DOHH2 (cell line): Measurements from ENCODE around the gene UGT2B10.
"Not testable (repeated sequence)": the region's sequence is repeated elsewhere in the genome, so short reads cannot be mapped to it uniquely, and the experiment has no call there.

Experiments
- H3F3A ChIP-seq: fragments of 200-600 bp; sonication (generic), shearing (Covaris generic); 2 replicates; pipeline ENCODE4 v1.6.0; 2016; ENCODE audit warnings: antibody characterized with exemption, mild to moderate bottlenecking; ENCODE audit not compliant: control insufficient read depth, insufficient read depth
- H3K27ac ChIP-seq: fragments of 200-600 bp; sonication (generic); 2 replicates; pipeline ENCODE4 v1.5.1; 2014; ENCODE audit warnings: low read depth, mild to moderate bottlenecking, low read length, moderate library complexity
- H3K27me3 ChIP-seq: fragments of 200-600 bp; sonication (generic); 2 replicates; pipeline ENCODE4 v1.6.1; 2014; ENCODE audit warnings: mild to moderate bottlenecking, low read length, mixed read lengths; ENCODE audit not compliant: control insufficient read depth
- H3K36me3 ChIP-seq: fragments of 200-600 bp; sonication (generic); 2 replicates; pipeline ENCODE4 v1.6.1; 2014; ENCODE audit warnings: mild to moderate bottlenecking, low read length, moderate library complexity, mixed read lengths; ENCODE audit not compliant: control insufficient read depth
- H3K4me1 ChIP-seq: fragments of 200-600 bp; sonication (generic); 2 replicates; pipeline ENCODE4 v1.6.1; 2014; ENCODE audit warnings: mild to moderate bottlenecking, low read length, mixed read lengths; ENCODE audit not compliant: control insufficient read depth
- H3K4me2 ChIP-seq: fragments of 200-600 bp; sonication (generic); 2 replicates; pipeline ENCODE4 v1.6.0; 2014; ENCODE audit warnings: mild to moderate bottlenecking, low read length, moderate library complexity
- H3K4me3 ChIP-seq: fragments of 200-600 bp; sonication (generic); 2 replicates; pipeline ENCODE4 v1.5.1; 2014; ENCODE audit warnings: mild to moderate bottlenecking, low read length, mixed read lengths
- H3K79me2 ChIP-seq: fragments of 200-600 bp; sonication (generic); 2 replicates; pipeline ENCODE4 v1.6.1; 2014; ENCODE audit warnings: mild to moderate bottlenecking, low read length, mixed read lengths; ENCODE audit not compliant: control insufficient read depth
- H3K9me2 ChIP-seq: fragments of 200-600 bp; sonication (generic); replicated peaks from 2 replicates; pipeline ENCODE4 v1.6.1; 2014; ENCODE audit warnings: mild to moderate bottlenecking, low read length, mixed read lengths; ENCODE audit not compliant: control insufficient read depth
- H3K9me3 ChIP-seq: fragments of 200-600 bp; sonication (generic); 2 replicates; pipeline ENCODE4 v1.6.1; 2014; ENCODE audit warnings: antibody characterized with exemption, low read length, mixed read lengths; ENCODE audit not compliant: control insufficient read depth, insufficient read depth
- H4K20me1 ChIP-seq: fragments of 200-600 bp; sonication (generic); 2 replicates; pipeline ENCODE4 v1.6.0; 2014; ENCODE audit warnings: low read depth, mild to moderate bottlenecking, antibody characterized with exemption, low read length, moderate library complexity; ENCODE audit not compliant: control insufficient read depth, insufficient read depth
- EZH2phosphoT487 ChIP-seq: fragments of 200-600 bp; sonication (generic); IDR thresholded peaks from 2 replicates; pipeline ENCODE4 v1.6.1; 2017; ENCODE audit warnings: borderline replicate concordance, mild to moderate bottlenecking, antibody characterized with exemption, low read length, moderate library complexity, mixed read lengths
- TF ChIP-seq, protein P1 (sequence below): fragments of 200-600 bp; sonication (generic); IDR thresholded peaks from one replicate; pipeline ENCODE4 v1.5.1; 2014; ENCODE audit warnings: antibody characterized with exemption, mild to moderate bottlenecking, low read depth, low read length; ENCODE audit not compliant: poor library complexity, severe bottlenecking

Gene UGT2B10

DNA sequence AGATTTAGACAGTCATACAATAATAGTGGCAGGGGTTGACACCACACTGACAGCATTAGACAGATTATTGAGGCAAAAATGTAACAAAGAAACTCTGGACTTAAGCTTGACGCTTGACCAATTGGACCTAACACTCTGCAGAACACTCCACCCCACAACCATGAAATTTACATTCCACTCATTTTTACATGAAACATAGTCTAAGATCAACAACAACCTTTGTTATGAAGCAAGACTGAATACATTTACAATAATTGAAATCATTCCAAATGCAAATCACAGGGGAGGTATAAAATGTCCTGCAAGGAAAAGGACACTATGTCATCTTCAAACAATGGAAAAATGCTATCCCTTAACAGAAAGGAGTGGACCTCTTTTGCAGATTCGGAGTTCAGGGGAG, 4.9 kb upstream of the UGT2B10 start:
- Histone ChIP-seq H3K9me2 (no peaks in the 10 kb centered on the region), H3K4me3 (no peak overlapping the region), H3F3A (no peaks in the 10 kb centered on the region), H3K27ac (no peak overlapping the region), H3K4me1 (no peaks in the 10 kb centered on the region), H3K27me3 (no peaks in the 10 kb centered on the region), H3K9me3 (no peaks in the 10 kb centered on the region), H3K4me2 (no peak overlapping the region), H3K79me2 (no peaks in the 10 kb centered on the region), H4K20me1 (no peaks in the 10 kb centered on the region), H3K36me3 (no peaks in the 10 kb centered on the region)
- TF ChIP-seq EZH2phosphoT487: no peak
- TF ChIP-seq, protein P1, sequence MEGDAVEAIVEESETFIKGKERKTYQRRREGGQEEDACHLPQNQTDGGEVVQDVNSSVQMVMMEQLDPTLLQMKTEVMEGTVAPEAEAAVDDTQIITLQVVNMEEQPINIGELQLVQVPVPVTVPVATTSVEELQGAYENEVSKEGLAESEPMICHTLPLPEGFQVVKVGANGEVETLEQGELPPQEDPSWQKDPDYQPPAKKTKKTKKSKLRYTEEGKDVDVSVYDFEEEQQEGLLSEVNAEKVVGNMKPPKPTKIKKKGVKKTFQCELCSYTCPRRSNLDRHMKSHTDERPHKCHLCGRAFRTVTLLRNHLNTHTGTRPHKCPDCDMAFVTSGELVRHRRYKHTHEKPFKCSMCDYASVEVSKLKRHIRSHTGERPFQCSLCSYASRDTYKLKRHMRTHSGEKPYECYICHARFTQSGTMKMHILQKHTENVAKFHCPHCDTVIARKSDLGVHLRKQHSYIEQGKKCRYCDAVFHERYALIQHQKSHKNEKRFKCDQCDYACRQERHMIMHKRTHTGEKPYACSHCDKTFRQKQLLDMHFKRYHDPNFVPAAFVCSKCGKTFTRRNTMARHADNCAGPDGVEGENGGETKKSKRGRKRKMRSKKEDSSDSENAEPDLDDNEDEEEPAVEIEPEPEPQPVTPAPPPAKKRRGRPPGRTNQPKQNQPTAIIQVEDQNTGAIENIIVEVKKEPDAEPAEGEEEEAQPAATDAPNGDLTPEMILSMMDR: no peak

- not testable (repeated sequence) for H3K9me3 ChIP-seq, H3K4me3 ChIP-seq, H3K27ac ChIP-seq, H3K36me3 ChIP-seq, H3K4me1 ChIP-seq, H3F3A ChIP-seq, H3K79me2 ChIP-seq, H3K27me3 ChIP-seq, H3K4me2 ChIP-seq, H3K9me2 ChIP-seq, H4K20me1 ChIP-seq
Measured at GRCh38 chr4:68816410-68817265, 844 bp downstream of the UGT2B10 start.

GRCh38 chr4:68817386-68817785, 1.6 kb downstream of the UGT2B10 start:
- H3K9me3 ChIP-seq: no peaks in the 10 kb centered on the region
- H3F3A ChIP-seq: no peaks in the 10 kb centered on the region
- H3K4me2 ChIP-seq: no peak overlapping the region
- H3K4me3 ChIP-seq: no peak overlapping the region
- H3K27me3 ChIP-seq: no peaks in the 10 kb centered on the region
- H3K9me2 ChIP-seq: no peaks in the 10 kb centered on the region
- no peaks in the 10 kb centered on the region for H3K4me1 ChIP-seq
- H4K20me1 ChIP-seq: no peaks in the 10 kb centered on the region
- no peaks in the 10 kb centered on the region for H3K36me3 ChIP-seq
- no peaks in the 10 kb centered on the region for H3K79me2 ChIP-seq
- no peak overlapping the region for H3K27ac ChIP-seq
- TF ChIP-seq, protein P1: no peak
- no peak for TF ChIP-seq EZH2phosphoT487

DNA sequence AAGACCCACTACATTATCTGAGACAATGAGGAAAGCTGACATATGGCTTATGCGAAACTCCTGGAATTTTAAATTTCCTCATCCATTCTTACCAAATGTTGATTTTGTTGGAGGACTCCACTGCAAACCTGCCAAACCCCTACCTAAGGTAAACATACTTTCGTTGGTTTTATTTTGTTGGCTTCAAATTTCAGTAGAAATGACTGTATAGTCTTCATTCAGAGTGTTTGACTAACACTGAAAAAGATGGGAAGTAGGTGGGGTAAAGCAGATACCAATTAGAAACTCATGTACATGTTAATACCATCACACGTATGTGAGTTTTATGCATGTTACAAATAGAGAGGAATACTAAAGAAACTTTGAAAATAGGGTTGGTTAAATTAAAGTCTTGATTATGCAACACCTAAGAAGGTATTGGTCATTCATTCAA, 2.3 kb downstream of the UGT2B10 start:
- H3K4me2 ChIP-seq, H3K4me3 ChIP-seq: not testable (repeated sequence)

More for the DNA sequence above, 2.3 kb downstream of the UGT2B10 start:
- H3K79me2 ChIP-seq, H3K4me1 ChIP-seq, H4K20me1 ChIP-seq, H3K27ac ChIP-seq, H3K36me3 ChIP-seq, H3F3A ChIP-seq, H3K9me3 ChIP-seq, H3K27me3 ChIP-seq, H3K9me2 ChIP-seq: not testable (repeated sequence)
